ENCODE measurements around the gene LCN6.
A peak's percentile ranks its signal among the peaks of the same experiment; 100 is the strongest.
"Not testable (repeated sequence)": the region's sequence is repeated elsewhere in the genome, so short reads cannot be mapped to it uniquely, and the experiment has no call there.

Gene LCN6, protein sequence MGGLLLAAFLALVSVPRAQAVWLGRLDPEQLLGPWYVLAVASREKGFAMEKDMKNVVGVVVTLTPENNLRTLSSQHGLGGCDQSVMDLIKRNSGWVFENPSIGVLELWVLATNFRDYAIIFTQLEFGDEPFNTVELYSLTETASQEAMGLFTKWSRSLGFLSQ

GRCh38 chr9:136748201-136748600 lies at the start of gene LCN6:
LCN6 (minus strand) TSS chr9:136748525; CDS start chr9:136748483, 42 bp downstream.
- H3K4me3 ChIP-seq (ENCODE audit: low read length), result no peak within 1 kb of the TSS
- peaks cover 6% of the 10 kb centered on the region for H3K27me3 ChIP-seq (ENCODE audit: control insufficient read depth, insufficient read depth, low read length)
- H3K9me3 ChIP-seq (ENCODE audit: control insufficient read depth, low read length), result no peaks in the 10 kb centered on the region
- H3K9ac ChIP-seq (ENCODE audit: low read length), result no peak within 1 kb of the TSS
- H3K36me3 ChIP-seq (ENCODE audit: control insufficient read depth, insufficient read depth, low read length), result no peaks in the 10 kb centered on the region
- H3K4me1 ChIP-seq (ENCODE audit: control insufficient read depth, insufficient read depth, low read length), result no peaks in the 10 kb centered on the region

GRCh38 chr9:136796775-136797347 lies 48.5 kb upstream of the LCN6 start:
- not testable (repeated sequence) for H3K36me3 ChIP-seq (ENCODE audit: control insufficient read depth, insufficient read depth, low read length); H3K4me3 ChIP-seq (ENCODE audit: low read length); H3K9me3 ChIP-seq (ENCODE audit: control insufficient read depth, low read length); H3K9ac ChIP-seq (ENCODE audit: low read length)
- peaks cover 22% of the 10 kb centered on the region for H3K27me3 ChIP-seq (ENCODE audit: control insufficient read depth, insufficient read depth, low read length)
- peaks cover 56% of the 10 kb centered on the region for H3K4me1 ChIP-seq (ENCODE audit: control insufficient read depth, insufficient read depth, low read length)

DNA sequence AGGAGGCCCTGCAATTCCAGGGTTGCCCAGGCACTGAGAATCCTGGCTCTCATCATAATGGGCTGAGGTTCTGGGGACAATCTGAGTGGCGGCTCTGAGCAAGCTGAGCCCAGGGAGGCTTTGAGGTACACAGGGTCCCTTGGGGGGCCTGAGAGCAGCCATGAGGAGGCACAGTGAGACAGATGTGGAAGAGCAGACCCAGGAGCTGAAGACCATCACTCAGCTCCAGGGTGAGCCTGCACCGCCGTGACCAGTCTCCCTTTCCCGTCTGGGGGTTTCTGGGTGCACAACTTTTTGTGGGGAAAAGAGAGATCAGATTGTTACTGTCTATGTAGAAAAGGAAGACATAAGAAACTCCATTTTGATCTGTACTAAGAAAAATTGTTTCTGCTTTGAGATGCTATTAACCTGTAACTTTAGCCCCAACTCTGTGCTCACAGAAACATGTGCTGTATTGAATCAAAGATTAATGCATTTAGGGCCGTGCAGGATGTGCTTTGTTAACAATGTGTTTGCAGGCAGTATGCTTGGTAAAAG lies 48.0 kb upstream of the LCN6 start, which contains the start of gene CCDC183:
TSS of gene CCDC183 (plus strand) at position 101 of the 537 bp plus-strand sequence. CDS start at position 161, 60 bp downstream.
- peak within 1 kb of the TSS; percentile 8 for H3K9ac ChIP-seq (ENCODE audit: low read length)
- no peaks in the 10 kb centered on the region for H3K36me3 ChIP-seq (ENCODE audit: control insufficient read depth, insufficient read depth, low read length)
- H3K9me3 ChIP-seq (ENCODE audit: control insufficient read depth, low read length), result no peaks in the 10 kb centered on the region
- H3K4me1 ChIP-seq (ENCODE audit: control insufficient read depth, insufficient read depth, low read length), result peaks cover 62% of the 10 kb centered on the region
- no peak within 1 kb of the TSS for H3K4me3 ChIP-seq (ENCODE audit: low read length)
- peaks cover 22% of the 10 kb centered on the region for H3K27me3 ChIP-seq (ENCODE audit: control insufficient read depth, insufficient read depth, low read length)

GRCh38 chr9:136795000-136795348 lies 46.6 kb upstream of the LCN6 start:
- Histone ChIP-seq H3K27me3 (ENCODE audit: control insufficient read depth, insufficient read depth, low read length) (peaks cover 18% of the 10 kb centered on the region), H3K36me3 (ENCODE audit: control insufficient read depth, insufficient read depth, low read length) (no peaks in the 10 kb centered on the region), H3K9ac (ENCODE audit: low read length) (no peak overlapping the region), H3K9me3 (ENCODE audit: control insufficient read depth, low read length) (no peaks in the 10 kb centered on the region), H3K4me1 (ENCODE audit: control insufficient read depth, insufficient read depth, low read length) (peaks cover 61% of the 10 kb centered on the region), H3K4me3 (ENCODE audit: low read length) (no peak overlapping the region)

DNA sequence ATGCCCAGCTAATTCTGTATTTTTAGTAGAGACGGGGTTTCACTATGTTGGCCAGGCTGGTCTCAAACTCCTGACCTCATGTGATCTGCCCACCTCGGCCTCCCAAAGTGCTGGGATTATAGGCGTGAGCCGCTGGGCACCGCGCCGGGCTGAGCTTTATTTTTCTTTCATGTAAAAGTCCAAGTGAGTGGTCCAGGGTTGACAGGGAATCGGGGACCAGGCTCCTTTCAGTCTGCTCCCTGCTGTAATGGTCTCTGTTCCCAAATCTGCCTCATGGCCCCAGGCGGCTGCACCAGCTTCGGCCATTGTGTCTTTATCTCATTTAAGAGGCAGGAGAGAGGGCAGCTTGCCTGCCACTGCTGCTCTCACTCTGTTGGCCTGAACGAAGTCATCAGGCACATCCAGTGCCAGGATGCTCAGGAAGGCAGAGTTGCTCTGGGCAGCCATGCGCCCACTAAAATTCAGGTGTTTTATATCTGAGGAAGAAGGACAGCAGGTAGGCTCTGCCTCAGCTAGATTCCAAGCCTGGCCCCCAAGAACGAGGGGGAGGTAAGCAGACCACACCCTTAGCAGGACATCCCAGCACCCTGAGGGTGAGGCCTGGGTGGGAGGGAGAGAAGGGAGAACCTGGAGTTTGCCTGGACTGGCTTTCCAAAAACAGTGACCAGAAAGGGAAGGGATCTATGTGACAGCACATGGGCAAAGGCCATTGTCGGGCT lies 46.1 kb upstream of the LCN6 start:
- Histone ChIP-seq H3K4me1 (ENCODE audit: control insufficient read depth, insufficient read depth, low read length) (peaks cover 57% of the 10 kb centered on the region), H3K27me3 (ENCODE audit: control insufficient read depth, insufficient read depth, low read length) (peaks cover 17% of the 10 kb centered on the region), H3K36me3 (ENCODE audit: control insufficient read depth, insufficient read depth, low read length) (no peaks in the 10 kb centered on the region), H3K9me3 (ENCODE audit: control insufficient read depth, low read length) (no peaks in the 10 kb centered on the region), H3K9ac (ENCODE audit: low read length) (no peak overlapping the region), H3K4me3 (ENCODE audit: low read length) (no peak overlapping the region)

GRCh38 chr9:136793086-136793946 lies 45.0 kb upstream of the LCN6 start:
- Histone ChIP-seq H3K9me3 (ENCODE audit: control insufficient read depth, low read length) (no peaks in the 10 kb centered on the region), H3K4me1 (ENCODE audit: control insufficient read depth, insufficient read depth, low read length) (peaks cover 49% of the 10 kb centered on the region), H3K4me3 (ENCODE audit: low read length) (no peak overlapping the region), H3K36me3 (ENCODE audit: control insufficient read depth, insufficient read depth, low read length) (no peaks in the 10 kb centered on the region), H3K27me3 (ENCODE audit: control insufficient read depth, insufficient read depth, low read length) (peaks cover 6% of the 10 kb centered on the region), H3K9ac (ENCODE audit: low read length) (no peak overlapping the region)

GRCh38 chr9:136792321-136793085 lies 44.2 kb upstream of the LCN6 start:
- peaks cover 6% of the 10 kb centered on the region for H3K27me3 ChIP-seq (ENCODE audit: control insufficient read depth, insufficient read depth, low read length)
- no peaks in the 10 kb centered on the region for H3K9me3 ChIP-seq (ENCODE audit: control insufficient read depth, low read length)
- H3K4me1 ChIP-seq (ENCODE audit: control insufficient read depth, insufficient read depth, low read length), result peaks cover 52% of the 10 kb centered on the region
- peak overlapping the region; percentile 93 for H3K9ac ChIP-seq (ENCODE audit: low read length)
- H3K4me3 ChIP-seq (ENCODE audit: low read length), result peak overlapping the region; percentile 82
- no peaks in the 10 kb centered on the region for H3K36me3 ChIP-seq (ENCODE audit: control insufficient read depth, insufficient read depth, low read length)

DNA sequence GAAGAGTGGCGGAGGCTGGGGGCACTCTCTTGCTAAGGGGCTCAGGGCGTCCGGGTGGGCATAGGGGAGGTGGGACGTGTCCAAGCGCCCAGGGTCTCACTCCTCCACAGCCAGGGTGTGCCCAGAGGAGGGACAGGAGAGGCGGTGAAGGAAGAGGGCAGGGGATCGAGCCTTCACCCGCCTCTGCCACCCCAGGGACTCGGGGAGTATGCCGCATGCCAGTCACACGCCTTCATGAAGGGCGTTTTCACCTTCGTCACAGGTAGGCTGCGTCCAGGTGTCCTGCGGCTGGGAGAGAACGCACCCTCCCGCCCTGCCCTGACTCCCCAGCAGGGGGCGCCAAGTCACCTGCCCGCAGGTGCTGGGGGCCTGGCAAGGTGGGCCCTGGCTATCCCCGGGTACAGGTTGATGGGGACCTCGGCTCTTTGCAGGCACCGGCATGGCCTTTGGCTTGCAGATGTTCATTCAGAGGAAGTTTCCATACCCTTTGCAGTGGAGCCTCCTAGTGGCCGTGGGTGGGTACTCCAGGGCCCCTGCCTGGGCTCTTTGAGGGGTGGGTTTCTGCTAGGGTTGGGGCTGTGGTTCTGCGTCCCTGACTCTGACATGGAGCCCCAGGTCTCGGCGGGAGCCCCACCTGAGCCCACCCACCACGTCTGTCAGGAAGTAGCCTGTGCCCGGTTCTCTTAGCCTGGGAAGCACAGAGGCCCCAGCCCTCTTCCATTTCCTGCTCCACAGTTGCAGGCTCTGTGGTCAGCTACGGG lies 43.4 kb upstream of the LCN6 start:
- Histone ChIP-seq H3K27me3 (ENCODE audit: control insufficient read depth, insufficient read depth, low read length) (peaks cover 6% of the 10 kb centered on the region), H3K36me3 (ENCODE audit: control insufficient read depth, insufficient read depth, low read length) (no peaks in the 10 kb centered on the region), H3K9ac (ENCODE audit: low read length) (peak overlapping the region; percentile 93), H3K9me3 (ENCODE audit: control insufficient read depth, low read length) (no peaks in the 10 kb centered on the region), H3K4me3 (ENCODE audit: low read length) (peak overlapping the region; percentile 82), H3K4me1 (ENCODE audit: control insufficient read depth, insufficient read depth, low read length) (peaks cover 52% of the 10 kb centered on the region)

- H3K27me3 ChIP-seq (ENCODE audit: control insufficient read depth, insufficient read depth, low read length), result peaks cover under 1% of the 10 kb centered on the region
- H3K4me1 ChIP-seq (ENCODE audit: control insufficient read depth, insufficient read depth, low read length), result peaks cover 46% of the 10 kb centered on the region
- H3K9me3 ChIP-seq (ENCODE audit: control insufficient read depth, low read length), result no peaks in the 10 kb centered on the region
- H3K9ac ChIP-seq (ENCODE audit: low read length), result peak within 1 kb of the TSS; percentile 93
- H3K4me3 ChIP-seq (ENCODE audit: low read length), result peak within 1 kb of the TSS; percentile 82
- no peaks in the 10 kb centered on the region for H3K36me3 ChIP-seq (ENCODE audit: control insufficient read depth, insufficient read depth, low read length)
Measured at GRCh38 chr9:136790640-136791515, 42.6 kb upstream of the LCN6 start, which contains the start of gene TMEM141. TMEM141 (plus strand) TSS chr9:136791344; CDS start chr9:136791371, 27 bp downstream.

GRCh38 chr9:136789523-136789937 lies 41.2 kb upstream of the LCN6 start:
- Histone ChIP-seq H3K4me1 (ENCODE audit: control insufficient read depth, insufficient read depth, low read length) (peaks cover 42% of the 10 kb centered on the region), H3K9me3 (ENCODE audit: control insufficient read depth, low read length) (no peaks in the 10 kb centered on the region), H3K36me3 (ENCODE audit: control insufficient read depth, insufficient read depth, low read length) (no peaks in the 10 kb centered on the region), H3K4me3 (ENCODE audit: low read length) (no peak overlapping the region), H3K9ac (ENCODE audit: low read length) (no peak overlapping the region), H3K27me3 (ENCODE audit: control insufficient read depth, insufficient read depth, low read length) (no peaks in the 10 kb centered on the region)

Measured in mucosa of stomach (tissue), 1 donor.